Type B pancreatic cell (in vitro differentiated cells): ENCODE measurements around the gene A1CF. TPM values are rescaled to one million over a fixed set of nuclear protein-coding genes. Genes with fewer than 3 reads are reported as not detected.
"Not testable (repeated sequence)": the region's sequence is repeated elsewhere in the genome, so short reads cannot be mapped to it uniquely, and the experiment has no call there.

ENCODE experiments used
- DNase-seq: peaks from one replicate; pipeline ENCODE4 v3.0.0; 2021; ENCODE audit warnings: mixed read lengths; ENCODE audit not compliant: unreplicated experiment; ENCODE audit errors: extremely low spot score
- H3K27ac Mint-ChIP-seq: 2 replicates; pipeline ENCODE4 v1.8.0; 2021; ENCODE audit warnings: mild to moderate bottlenecking, mixed read lengths
- H3K27me3 Mint-ChIP-seq: 2 replicates; pipeline ENCODE4 v1.8.0; 2021; ENCODE audit warnings: mixed read lengths
- H3K36me3 Mint-ChIP-seq: 2 replicates; pipeline ENCODE4 v1.8.0; 2021; ENCODE audit warnings: mixed read lengths
- H3K4me1 Mint-ChIP-seq: one replicate; pipeline ENCODE4 v1.8.0; 2021; ENCODE audit warnings: mixed read lengths; ENCODE audit not compliant: unreplicated experiment
- H3K4me3 Mint-ChIP-seq: 2 replicates; pipeline ENCODE4 v1.8.0; 2021; ENCODE audit warnings: mild to moderate bottlenecking, mixed read lengths
- H3K9me3 Mint-ChIP-seq: 2 replicates; pipeline ENCODE4 v1.8.0; 2021; ENCODE audit warnings: mixed read lengths
- total RNA-seq: library from RNA; stranded (reverse); gene quantifications from 2 replicates; pipeline ENCODE4 v1.2.1, GENCODE V29; 2021; ENCODE audit warnings: low replicate concordance
- TF ChIP-seq, protein P1 (sequence below): fragments of 200-600 bp; sonication (generic); conservative IDR thresholded peaks from 2 replicates; pipeline ENCODE4 v1.5.0; 2021; ENCODE audit warnings: antibody characterized with exemption, mild to moderate bottlenecking

Gene A1CF
- total RNA-seq, 1 donor from 2014 or later = 12.1 TPM

DNA sequence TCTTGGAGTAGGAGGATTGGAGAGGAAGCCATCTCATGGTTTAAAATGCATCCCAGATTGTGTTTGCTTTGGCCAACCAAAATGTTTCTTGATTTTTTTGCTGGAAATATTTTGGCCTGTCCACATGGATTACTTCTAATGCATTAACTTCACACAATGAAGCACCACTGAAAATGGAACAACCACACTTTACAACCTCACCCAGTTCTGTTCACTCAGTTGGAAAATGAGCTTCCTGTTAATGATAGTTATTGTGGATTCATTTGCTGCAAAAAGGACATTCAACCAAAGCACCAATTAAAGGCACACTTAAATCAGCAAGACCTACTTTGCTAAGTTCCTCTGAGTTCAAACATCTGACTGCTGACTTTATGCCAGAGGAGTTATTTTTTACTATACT is 11.3 kb upstream of the A1CF start:
- TF ChIP-seq, protein P1, sequence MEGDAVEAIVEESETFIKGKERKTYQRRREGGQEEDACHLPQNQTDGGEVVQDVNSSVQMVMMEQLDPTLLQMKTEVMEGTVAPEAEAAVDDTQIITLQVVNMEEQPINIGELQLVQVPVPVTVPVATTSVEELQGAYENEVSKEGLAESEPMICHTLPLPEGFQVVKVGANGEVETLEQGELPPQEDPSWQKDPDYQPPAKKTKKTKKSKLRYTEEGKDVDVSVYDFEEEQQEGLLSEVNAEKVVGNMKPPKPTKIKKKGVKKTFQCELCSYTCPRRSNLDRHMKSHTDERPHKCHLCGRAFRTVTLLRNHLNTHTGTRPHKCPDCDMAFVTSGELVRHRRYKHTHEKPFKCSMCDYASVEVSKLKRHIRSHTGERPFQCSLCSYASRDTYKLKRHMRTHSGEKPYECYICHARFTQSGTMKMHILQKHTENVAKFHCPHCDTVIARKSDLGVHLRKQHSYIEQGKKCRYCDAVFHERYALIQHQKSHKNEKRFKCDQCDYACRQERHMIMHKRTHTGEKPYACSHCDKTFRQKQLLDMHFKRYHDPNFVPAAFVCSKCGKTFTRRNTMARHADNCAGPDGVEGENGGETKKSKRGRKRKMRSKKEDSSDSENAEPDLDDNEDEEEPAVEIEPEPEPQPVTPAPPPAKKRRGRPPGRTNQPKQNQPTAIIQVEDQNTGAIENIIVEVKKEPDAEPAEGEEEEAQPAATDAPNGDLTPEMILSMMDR = no peak
- DNase-seq = no peak
- no peaks in the 10 kb centered on the region for H3K9me3 Mint-ChIP-seq
- no peaks in the 10 kb centered on the region for H3K36me3 Mint-ChIP-seq
- H3K4me1 Mint-ChIP-seq = no peaks in the 10 kb centered on the region
- no peaks in the 10 kb centered on the region for H3K27me3 Mint-ChIP-seq
- H3K4me3 Mint-ChIP-seq = no peak overlapping the region
- no peak overlapping the region for H3K27ac Mint-ChIP-seq

DNA sequence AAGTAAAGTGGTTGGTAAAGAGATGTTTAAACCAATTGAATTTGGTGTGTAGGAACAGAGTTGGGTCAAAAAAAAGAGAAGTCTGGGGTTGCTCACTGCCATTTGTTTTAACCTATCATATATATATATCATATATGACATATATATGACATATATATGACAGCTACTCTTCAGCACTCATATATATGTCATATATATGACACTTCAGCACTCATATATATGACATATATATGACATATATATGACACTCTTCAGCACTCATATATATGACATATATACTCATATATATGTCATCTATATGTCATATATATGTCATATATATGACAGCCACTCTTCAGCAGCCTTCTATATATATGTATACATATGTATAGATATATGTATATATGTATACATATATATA is 8.9 kb upstream of the A1CF start:
- Mint-ChIP-seq H3K36me3 (no peaks in the 10 kb centered on the region), H3K4me1 (no peaks in the 10 kb centered on the region), H3K27ac (no peak overlapping the region), H3K4me3 (no peak overlapping the region), H3K9me3 (no peaks in the 10 kb centered on the region), H3K27me3 (no peaks in the 10 kb centered on the region)
- no peak for DNase-seq
- TF ChIP-seq, protein P1 = no peak

DNA sequence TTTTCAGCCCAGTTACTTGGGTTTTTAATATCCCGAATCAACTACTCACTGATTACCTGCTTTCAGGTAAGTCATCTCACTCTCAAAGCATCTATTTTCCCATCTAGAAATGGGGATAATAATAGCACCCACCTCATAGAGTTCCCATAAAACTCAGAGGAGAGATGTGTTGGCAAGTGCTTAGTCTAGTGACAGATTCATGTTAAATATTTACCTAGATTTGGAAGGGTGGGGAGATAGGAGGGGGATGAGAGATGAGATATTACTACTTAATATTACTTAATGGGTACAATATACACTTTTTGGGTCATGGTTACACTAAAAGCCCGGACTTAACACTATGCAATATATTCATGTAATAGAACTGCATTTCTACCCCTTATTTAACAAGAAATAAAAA is 7.0 kb upstream of the A1CF start:
- TF ChIP-seq, protein P1 = no peak
- no peaks in the 10 kb centered on the region for H3K27me3 Mint-ChIP-seq

DNA sequence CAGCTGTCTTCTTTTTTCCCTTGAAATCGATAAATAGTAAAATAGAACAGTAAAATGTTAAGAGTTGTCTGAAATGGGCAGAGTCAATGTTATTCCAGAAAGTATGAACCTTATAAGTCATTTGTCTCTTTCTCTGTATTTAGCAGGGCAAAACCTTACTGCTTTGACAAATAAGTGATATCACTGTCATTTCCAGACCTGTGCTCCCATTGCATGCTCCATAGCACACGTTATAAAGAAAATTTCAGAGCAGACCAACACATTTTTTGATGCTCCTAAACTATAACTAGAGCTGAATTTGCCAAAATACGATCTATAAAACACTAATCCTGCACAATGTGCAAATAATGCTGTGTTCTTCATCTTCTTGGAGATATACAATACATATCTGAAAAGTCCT is 1.1 kb downstream of the A1CF start:
- Mint-ChIP-seq H3K4me1 (no peaks in the 10 kb centered on the region), H3K9me3 (no peaks in the 10 kb centered on the region), H3K27me3 (no peaks in the 10 kb centered on the region), H3K27ac (peak overlapping the region; percentile 14), H3K36me3 (no peaks in the 10 kb centered on the region), H3K4me3 (peak overlapping the region; percentile 80)
- DNase-seq = no peak
- TF ChIP-seq, protein P1 = no peak

More for the DNA sequence above, 7.0 kb upstream of the A1CF start:
- H3K9me3 Mint-ChIP-seq = no peaks in the 10 kb centered on the region
- H3K36me3 Mint-ChIP-seq = no peaks in the 10 kb centered on the region
- DNase-seq = no peak
- H3K4me1 Mint-ChIP-seq = no peaks in the 10 kb centered on the region
- H3K27ac Mint-ChIP-seq = no peak overlapping the region
- H3K4me3 Mint-ChIP-seq = no peak overlapping the region

DNA sequence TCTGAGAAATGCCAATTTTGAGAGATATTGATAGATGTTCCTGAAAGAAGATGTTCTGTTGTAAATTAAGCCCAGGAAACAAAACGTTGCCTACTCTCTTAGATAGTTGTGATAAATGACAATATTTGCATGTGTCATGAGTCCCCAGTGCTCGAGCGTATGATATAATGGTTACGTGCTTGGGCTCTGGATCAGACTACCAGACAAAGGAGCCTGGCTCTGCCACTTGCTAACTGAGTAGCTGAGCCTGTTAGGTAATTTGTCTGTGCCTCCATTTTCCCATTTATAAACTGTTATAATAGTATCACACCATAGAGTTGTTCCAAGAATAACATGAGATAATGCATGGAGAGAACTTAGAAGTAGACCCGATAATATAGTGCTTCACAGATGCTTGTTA is 1.8 kb downstream of the A1CF start:
- Mint-ChIP-seq H3K9me3 (no peaks in the 10 kb centered on the region), H3K27me3 (no peaks in the 10 kb centered on the region), H3K4me3 (peak overlapping the region; percentile 80), H3K36me3 (no peaks in the 10 kb centered on the region), H3K4me1 (no peaks in the 10 kb centered on the region), H3K27ac (peak overlapping the region; percentile 80)
- TF ChIP-seq, protein P1 = no peak
- no peak for DNase-seq

DNA sequence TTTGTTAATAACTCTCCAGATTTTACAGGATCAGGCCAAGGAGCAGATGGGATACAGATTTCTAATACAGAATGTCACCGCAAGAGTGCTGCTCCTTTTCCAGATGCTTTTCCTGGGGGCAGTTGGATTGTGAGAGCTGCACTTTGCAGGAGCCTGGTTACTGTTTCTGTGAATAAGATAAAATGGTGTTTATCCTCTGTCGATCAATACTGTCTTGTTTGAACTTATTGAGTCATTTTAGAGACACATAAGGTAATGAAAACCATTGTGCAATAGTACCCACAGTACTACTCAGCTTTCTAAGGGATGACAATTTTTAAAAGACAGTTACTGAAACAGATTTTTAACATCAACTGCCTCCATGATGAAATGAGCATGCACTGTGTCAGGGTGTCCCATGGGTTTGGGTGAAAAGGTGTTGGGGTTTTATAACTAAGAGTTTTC is 2.9 kb downstream of the A1CF start:
- no peaks in the 10 kb centered on the region for H3K27me3 Mint-ChIP-seq
- TF ChIP-seq, protein P1 = no peak
- no peaks in the 10 kb centered on the region for H3K36me3 Mint-ChIP-seq
- no peak for DNase-seq
- H3K27ac Mint-ChIP-seq = peak overlapping the region; percentile 65
- no peaks in the 10 kb centered on the region for H3K9me3 Mint-ChIP-seq
- no peaks in the 10 kb centered on the region for H3K4me1 Mint-ChIP-seq
- peak overlapping the region; percentile 60 for H3K4me3 Mint-ChIP-seq

DNA sequence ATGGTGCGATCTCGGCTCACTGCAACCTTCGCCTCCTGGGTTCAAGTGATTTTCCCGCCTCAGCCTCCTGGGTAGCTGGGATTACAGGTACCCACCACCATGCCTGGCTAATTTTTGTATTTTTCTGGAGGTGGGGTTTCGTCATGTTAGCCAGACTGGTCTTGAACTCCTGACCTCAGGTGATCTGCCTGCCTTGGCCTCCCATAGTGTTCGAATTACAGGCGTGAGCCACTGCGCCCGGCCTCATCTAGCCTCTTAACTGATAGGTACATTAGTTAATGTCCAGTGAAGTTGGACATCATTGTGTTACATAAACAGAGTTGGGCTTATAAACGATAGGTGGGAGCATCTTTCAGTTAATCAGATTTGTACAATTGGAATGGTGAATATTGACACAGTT is 4.4 kb downstream of the A1CF start:
- H3K4me3 Mint-ChIP-seq, H3K27ac Mint-ChIP-seq, H3K27me3 Mint-ChIP-seq, H3K4me1 Mint-ChIP-seq, H3K9me3 Mint-ChIP-seq, DNase-seq, H3K36me3 Mint-ChIP-seq: not testable (repeated sequence)
